CD4-positive, alpha-beta T cell treated with Interleukin-15 for 1 hour (primary cell): Measurements from ENCODE around the gene PPP2R3A.
"Not testable (repeated sequence)": the region's sequence is repeated elsewhere in the genome, so short reads cannot be mapped to it uniquely, and the experiment has no call there.

ENCODE experiments used
- DNase-seq: peaks from one replicate; pipeline ENCODE4 v3.0.0-alpha.2; 2020

Gene PPP2R3A

GRCh38 chr3:136114421-136114820 lies 148.9 kb downstream of the PPP2R3A start:
- no peak for DNase-seq

- DNase-seq = not testable (repeated sequence)
Observed at GRCh38 chr3:136119332-136119731, 153.8 kb downstream of the PPP2R3A start.

- not testable (repeated sequence) for DNase-seq
Observed at GRCh38 chr3:136119783-136120182, 154.3 kb downstream of the PPP2R3A start.

GRCh38 chr3:136120373-136121348 lies 155.1 kb downstream of the PPP2R3A start:
- DNase-seq = no peak

GRCh38 chr3:136122006-136122405 lies 156.5 kb downstream of the PPP2R3A start:
- DNase-seq = no peak

- not testable (repeated sequence) for DNase-seq
Observed at GRCh38 chr3:136131647-136132046, 166.1 kb downstream of the PPP2R3A start.

GRCh38 chr3:136134091-136134490 lies 168.6 kb downstream of the PPP2R3A start:
- no peak for DNase-seq

GRCh38 chr3:136135039-136135802 lies 169.7 kb downstream of the PPP2R3A start:
- DNase-seq = no peak

- DNase-seq = no peak
Observed at GRCh38 chr3:136136454-136136853, 170.9 kb downstream of the PPP2R3A start.

- no peak for DNase-seq
Observed at GRCh38 chr3:136141291-136141785, 175.8 kb downstream of the PPP2R3A start.

GRCh38 chr3:136141891-136142290 lies 176.4 kb downstream of the PPP2R3A start:
- no peak for DNase-seq

GRCh38 chr3:136142592-136142991 lies 177.1 kb downstream of the PPP2R3A start:
- no peak for DNase-seq

GRCh38 chr3:136144397-136144796 lies 178.9 kb downstream of the PPP2R3A start:
- not testable (repeated sequence) for DNase-seq

- DNase-seq = no peak
Observed at GRCh38 chr3:136146981-136147729, 181.6 kb downstream of the PPP2R3A start.

GRCh38 chr3:136149667-136150066 lies 184.1 kb downstream of the PPP2R3A start:
- DNase-seq = no peak

GRCh38 chr3:136151219-136151618 lies 185.7 kb downstream of the PPP2R3A start:
- no peak for DNase-seq

GRCh38 chr3:136152176-136152843 lies 186.8 kb downstream of the PPP2R3A start:
- no peak for DNase-seq

- DNase-seq = no peak
Observed at GRCh38 chr3:136152963-136153362, 187.4 kb downstream of the PPP2R3A start.

GRCh38 chr3:136161516-136161915 lies 196.0 kb downstream of the PPP2R3A start:
- no peak for DNase-seq

- no peak for DNase-seq
Observed at GRCh38 chr3:136162322-136162721, 196.8 kb downstream of the PPP2R3A start.

GRCh38 chr3:136163607-136164006 lies 198.1 kb downstream of the PPP2R3A start:
- DNase-seq = not testable (repeated sequence)

- no peak for DNase-seq
Observed at GRCh38 chr3:136166507-136166906, 201.0 kb downstream of the PPP2R3A start.
